DMS 273 (cell line): ENCODE measurements around the gene HIP1.
"Not testable (repeated sequence)": the region's sequence is repeated elsewhere in the genome, so short reads cannot be mapped to it uniquely, and the experiment has no call there.

Source experiments
- DNase-seq: peaks from one replicate; lab custom pipeline; 2025; ENCODE audit not compliant: unreplicated experiment; lab: John Stamatoyannopoulos, UW

The HIP1 gene

GRCh38 chr7:75687246-75688088 is 51.3 kb downstream of the HIP1 start:
- DNase-seq = no peak

- no peak for DNase-seq
Observed at GRCh38 chr7:75686551-75686950, 52.2 kb downstream of the HIP1 start.

- DNase-seq = not testable (repeated sequence)
Observed at GRCh38 chr7:75682052-75682451, 56.7 kb downstream of the HIP1 start.

DNA sequence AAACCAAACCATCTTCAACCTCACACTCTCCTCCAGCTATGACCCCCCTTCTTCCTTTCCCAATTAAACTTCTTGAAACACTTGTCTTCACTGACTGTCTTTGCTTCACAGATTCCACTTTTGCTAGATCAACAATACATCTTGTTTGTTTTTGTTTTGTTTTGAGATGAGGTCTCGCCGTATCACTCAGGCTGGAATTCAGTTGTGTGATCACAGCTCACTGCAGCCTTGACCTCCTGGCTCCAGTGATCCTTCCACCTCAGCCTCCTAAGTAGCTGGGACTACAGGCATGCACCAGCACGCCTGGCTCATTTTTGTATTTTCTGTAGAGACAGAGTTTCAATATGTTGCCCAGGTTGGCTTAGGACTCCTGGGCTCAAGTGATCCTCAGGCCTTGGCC is 59.7 kb downstream of the HIP1 start:
- DNase-seq = no peak

DNA sequence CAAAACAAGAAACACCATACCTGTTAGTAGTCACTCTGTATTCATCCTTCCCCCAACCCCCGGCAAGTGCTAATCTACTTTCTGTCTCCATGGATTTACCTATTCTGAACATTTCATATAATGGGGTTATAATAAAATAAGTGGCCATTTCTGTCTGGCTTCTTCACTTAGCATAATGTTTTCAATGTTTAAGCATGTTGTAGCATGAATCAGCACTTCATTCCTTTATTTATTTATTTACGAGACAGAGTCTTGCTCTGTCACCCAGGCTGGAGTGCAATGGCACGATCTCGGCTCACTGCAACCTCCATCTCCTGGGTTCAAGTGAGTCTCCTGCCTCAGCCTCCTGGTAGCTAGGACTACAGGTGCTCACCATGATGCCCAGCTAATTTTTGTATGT is 69.2 kb downstream of the HIP1 start:
- DNase-seq = no peak

- peak; percentile 58 for DNase-seq
Observed at GRCh38 chr7:75667938-75668337, 70.8 kb downstream of the HIP1 start.

GRCh38 chr7:75663302-75663907 is 75.3 kb downstream of the HIP1 start:
- DNase-seq = peak; percentile 62

DNA sequence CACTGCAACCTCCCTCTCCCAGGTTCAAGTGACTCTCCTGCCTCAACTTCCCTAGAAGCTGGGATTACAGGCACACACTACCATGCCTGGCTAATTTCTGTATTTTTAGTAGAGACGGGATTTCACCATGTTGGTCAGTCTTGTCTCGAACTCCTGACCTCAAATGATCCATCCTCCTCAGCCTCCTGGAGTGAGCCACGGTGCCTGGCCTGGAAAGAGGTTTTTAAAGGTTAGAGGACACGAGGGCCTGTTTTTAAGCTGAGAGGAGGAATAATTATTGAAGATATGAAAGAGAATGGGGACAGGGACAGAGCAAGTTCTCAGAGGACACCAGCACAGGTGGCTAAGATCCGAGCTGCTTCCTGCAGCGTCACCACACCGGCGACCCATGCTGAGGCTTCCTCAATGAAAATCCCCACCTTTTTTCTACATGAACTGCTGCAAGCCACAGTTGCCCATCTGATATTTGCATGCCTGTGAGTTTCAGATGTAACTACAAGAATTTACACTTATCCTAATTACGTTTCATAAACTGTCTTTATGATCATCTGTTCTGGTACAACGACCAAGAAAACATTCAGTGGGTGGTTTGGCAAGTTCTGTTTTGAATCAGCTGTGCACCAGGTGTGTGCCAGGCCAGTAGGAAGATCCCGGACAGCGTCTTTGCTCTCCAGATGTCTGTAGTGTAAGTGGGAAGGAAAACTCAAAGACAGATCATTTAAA is 76.0 kb downstream of the HIP1 start:
- DNase-seq = no peak

GRCh38 chr7:75660566-75661215 is 78.0 kb downstream of the HIP1 start:
- no peak for DNase-seq

DNA sequence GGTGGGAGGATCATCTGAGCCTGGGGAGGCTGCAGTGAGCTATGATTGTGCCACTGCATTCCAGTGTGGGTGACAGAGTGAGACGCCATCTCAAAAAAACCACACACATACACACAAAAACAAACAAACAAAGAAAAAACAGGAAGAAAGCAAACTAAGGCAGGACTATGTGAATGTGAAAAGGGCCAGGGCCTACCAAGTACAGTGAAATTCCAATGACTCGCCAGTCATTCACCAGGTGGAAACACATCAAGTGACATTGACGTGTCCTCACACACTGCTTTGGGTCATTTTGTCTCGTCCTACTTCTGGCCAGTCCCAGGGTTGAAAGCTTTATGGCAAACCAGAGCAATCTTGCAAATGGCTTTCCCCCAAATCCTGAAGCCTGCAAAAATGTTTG is 79.9 kb downstream of the HIP1 start:
- DNase-seq = no peak

DNA sequence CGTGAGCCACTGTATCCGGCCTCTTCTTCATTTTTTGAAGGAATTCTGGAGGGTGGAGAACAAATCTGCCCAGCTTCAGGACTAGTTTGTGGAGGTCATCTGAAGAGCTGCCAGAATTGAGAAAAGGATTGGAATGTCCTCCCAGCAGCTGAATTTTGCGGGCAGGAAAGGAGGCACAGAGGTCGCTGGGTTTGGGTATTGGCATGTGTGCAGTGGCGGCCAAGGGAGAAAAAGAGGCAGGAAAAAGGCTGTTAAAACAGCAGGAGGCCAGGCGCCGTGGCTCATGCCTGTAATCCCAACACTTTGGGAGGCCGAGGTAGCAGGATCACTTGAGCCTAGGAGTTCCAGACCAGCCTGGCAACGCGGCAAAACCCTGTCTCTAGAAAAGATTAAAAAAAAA is 80.4 kb downstream of the HIP1 start:
- no peak for DNase-seq

GRCh38 chr7:75657866-75658265 is 80.9 kb downstream of the HIP1 start:
- DNase-seq = no peak

DNA sequence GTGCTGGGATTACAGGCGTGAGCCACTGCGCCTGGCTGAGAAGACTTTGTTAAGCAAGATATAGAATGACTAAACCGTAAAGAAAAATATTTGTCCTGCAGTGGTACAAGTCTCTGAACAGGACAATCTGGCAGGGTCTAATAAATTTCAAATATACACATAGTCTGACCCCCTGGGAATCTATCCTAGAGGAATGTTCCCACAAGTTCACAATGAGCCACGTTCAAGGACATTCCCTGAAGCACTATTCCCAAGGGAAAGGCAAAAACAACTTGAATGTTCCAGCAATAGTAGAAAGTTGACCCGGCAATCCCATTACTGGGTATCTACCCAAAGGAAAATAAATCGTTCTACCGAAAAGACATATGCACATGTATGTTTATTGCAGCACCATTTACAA is 82.0 kb downstream of the HIP1 start:
- DNase-seq = no peak

DNA sequence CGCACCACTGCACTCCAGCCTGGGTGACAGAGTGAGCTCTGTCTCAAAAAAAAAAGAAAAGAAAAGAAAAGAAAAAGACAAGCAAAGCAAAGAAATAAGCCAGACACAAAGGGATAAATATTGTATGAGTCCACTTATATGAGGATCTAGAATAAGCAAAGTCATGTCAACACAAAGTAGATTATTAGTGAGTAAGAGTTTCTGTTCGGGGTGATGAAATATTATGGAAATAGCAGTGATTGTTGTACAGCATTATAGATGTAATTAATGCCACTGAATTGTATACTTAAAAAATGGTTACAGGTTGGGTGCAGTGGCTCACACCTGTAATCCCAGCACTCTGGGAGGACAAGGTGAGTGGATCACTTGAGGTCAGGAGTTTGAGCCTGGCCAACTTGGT is 83.2 kb downstream of the HIP1 start:
- no peak for DNase-seq

DNA sequence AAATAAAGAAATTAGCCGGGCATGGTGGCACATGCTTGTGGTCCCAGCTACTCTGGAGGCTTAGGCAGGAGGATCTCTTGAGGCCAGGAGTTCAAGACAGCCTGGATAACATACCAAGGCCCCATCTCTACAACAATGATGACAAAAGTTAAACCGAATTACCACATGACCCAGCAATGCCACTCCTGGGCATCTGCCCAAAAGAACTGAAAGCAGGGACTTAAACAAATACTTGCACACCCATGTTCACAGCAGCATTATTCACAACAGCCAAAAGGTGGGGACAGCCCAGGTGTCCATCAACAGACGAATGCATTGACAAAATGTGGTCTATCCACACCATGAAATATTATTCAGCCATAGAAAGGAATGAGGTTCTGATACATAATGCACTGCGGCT is 83.9 kb downstream of the HIP1 start:
- DNase-seq = no peak

- no peak for DNase-seq
Observed at GRCh38 chr7:75653651-75654050, 85.1 kb downstream of the HIP1 start.

DNA sequence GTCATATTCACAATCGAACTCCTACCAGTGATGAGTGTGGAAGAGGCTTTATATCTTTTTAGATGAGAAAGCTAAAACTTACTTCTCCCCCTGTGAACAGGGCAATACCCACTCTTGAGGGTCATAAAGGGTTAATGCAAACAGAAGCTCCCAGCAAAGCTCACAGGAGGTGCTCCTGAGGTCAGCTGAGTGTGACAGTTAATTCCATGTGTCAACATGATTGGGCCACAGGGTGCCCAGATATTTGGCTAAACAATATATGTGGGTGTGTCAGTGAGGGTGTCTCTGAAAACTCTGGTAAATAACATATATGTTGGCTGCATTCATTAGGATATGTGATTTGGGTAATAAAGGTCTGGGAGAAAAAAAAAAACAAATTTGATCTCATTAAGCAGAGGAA is 86.0 kb downstream of the HIP1 start:
- no peak for DNase-seq

DNA sequence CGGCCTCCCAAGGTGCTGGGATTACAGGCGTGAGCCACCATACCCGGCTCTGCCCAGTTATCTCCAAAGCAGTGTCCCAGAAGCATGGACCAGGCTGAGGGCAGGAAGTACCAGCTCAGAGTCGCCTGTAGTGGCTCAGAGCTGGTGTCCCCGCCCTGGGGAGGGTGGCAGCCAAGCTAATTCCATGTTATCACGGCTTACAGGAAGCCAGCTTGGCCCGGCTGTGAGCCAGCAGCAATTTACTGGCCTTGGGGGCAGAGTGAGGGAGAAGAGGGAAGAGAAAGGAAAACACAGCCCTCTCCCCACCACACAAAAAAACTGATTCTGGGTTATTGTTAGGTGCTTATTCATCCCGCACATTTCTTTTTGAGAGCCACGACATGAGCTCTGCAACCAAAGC is 88.1 kb downstream of the HIP1 start:
- peak; percentile 44 for DNase-seq

DNA sequence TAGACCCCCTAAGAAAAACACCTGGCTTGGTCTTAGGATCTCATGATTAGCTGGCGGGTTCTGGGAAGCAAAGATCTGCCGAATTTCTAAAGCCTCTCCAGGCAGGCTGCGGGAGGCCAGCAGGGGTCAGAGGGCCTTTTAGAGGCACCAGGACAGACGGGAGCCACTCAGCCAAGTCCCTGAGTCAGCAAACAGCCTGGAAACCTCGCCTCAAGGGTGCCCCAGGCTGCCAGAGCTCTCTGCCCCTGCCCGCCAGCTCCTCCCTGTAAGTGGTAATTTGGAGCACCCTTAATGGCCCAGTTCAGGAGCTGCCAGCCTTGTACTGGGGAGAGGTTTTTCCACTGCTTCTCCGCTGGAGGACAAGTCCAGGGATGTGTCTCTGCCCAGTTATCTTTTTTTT is 88.7 kb downstream of the HIP1 start:
- DNase-seq = peak; percentile 45

- peak; percentile 75 for DNase-seq
Observed at GRCh38 chr7:75649462-75649861, 89.3 kb downstream of the HIP1 start.

- no peak for DNase-seq
Observed at GRCh38 chr7:75647709-75648438, 90.9 kb downstream of the HIP1 start.
